GM21423 (cell line): ENCODE measurements around the gene SLC40A1.

Experiments used
- ATAC-seq: cut with Tn5 transposase; IDR thresholded peaks from one replicate; pipeline ENCODE4 v1.9.1; 2021; ENCODE audit warnings: mild to moderate bottlenecking, moderate library complexity; ENCODE audit not compliant: unreplicated experiment

SLC40A1 gene

GRCh38 chr2:189542145-189542882, 38.3 kb downstream of the SLC40A1 start:
- ATAC-seq, result no peak

- no peak for ATAC-seq
Observed at GRCh38 chr2:189541591-189541990, 39.0 kb downstream of the SLC40A1 start.

- ATAC-seq, result no peak
Observed at GRCh38 chr2:189540551-189540950, 40.0 kb downstream of the SLC40A1 start.

DNA sequence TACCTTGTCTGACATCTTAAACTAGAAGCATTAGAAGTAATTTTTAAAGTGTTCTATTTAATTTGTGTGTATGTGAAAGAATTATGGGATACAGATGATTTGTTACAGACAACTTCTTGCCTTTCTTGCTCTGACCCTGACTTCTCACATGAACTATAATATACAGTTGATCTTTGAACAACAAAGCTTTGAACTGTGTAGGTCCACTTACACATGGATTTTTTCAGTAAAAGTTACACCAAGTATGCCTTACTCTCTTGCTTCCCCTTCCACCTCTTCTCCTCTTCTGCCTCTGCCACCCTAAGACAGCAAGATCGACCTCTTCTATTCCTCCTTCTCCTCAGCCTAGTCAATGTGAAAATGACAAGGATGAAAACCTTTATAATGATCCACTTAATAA, 42.2 kb downstream of the SLC40A1 start:
- no peak for ATAC-seq

DNA sequence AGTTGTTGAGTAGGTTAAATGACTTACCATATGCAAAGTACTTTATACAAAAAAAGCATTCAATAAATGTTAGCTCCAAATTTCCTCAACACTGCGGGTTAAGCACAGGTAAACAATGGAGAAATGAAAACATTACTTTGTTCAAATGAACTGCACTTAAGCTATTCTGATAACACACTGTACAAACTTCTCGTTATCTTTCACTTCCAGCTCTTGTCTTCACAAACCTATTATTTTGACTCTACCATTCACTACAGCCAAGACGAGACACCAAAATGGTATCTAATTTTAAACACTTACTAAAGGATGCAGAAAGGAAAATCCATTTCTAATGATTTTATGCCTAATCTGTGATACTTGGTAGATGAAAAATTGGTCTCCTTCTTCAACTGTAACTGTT, 43.8 kb downstream of the SLC40A1 start:
- no peak for ATAC-seq

- ATAC-seq, result no peak
Observed at GRCh38 chr2:189534854-189535832, 45.4 kb downstream of the SLC40A1 start.

DNA sequence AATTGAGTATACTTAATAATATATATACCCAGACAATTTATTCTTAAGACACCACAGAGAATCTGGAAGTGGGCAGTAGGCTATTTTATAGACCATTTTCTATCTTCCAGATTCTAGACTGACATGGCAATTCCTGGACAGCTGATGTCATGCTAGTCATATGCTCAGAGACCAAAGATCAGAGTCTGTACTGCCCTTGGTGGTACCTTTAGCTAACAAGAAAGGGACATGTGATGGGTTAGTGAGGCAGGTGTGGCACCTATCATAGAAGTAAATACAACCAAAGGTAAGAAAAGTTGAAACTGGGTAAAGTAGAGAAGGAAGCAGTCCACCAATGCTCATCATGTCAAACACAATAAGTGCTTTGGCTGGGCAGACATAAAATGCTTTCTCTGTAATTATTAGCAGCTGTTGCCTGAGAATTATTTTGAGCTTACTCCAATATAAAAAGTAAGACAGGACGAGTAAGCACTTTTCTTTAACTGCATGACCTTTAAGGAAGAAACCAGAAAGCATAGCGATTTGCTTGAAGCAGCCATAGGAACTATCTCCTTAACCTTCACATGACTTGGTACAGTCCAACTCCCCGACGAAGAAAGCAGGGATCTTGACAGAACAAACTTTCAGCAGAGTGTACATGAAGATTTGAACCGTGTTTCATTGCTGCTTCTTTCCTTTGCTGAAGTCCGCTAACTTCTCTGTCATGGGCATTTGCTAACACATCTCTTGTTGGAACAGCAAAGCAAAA, 47.1 kb downstream of the SLC40A1 start:
- no peak for ATAC-seq

GRCh38 chr2:189530965-189531637, 49.5 kb downstream of the SLC40A1 start:
- no peak for ATAC-seq

DNA sequence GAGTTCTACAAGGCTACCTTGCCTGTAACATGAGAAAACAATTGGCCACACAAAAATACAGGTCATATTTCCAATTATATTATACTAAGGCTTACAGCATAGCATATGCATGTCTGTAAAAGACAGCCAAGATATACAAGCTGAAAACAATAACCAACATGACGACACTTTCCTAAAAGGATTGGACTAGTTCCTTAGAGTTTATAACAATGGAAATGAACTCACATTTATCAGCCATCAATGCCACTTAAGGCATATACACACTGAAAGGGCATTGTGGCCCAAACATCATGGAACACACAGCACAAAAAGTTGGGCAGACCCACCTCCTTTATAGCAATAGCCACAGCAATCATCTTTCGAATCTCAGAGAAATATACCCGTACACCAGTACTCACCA, 52.0 kb downstream of the SLC40A1 start:
- no peak for ATAC-seq

GRCh38 chr2:189527812-189528592, 52.6 kb downstream of the SLC40A1 start:
- ATAC-seq, result no peak

DNA sequence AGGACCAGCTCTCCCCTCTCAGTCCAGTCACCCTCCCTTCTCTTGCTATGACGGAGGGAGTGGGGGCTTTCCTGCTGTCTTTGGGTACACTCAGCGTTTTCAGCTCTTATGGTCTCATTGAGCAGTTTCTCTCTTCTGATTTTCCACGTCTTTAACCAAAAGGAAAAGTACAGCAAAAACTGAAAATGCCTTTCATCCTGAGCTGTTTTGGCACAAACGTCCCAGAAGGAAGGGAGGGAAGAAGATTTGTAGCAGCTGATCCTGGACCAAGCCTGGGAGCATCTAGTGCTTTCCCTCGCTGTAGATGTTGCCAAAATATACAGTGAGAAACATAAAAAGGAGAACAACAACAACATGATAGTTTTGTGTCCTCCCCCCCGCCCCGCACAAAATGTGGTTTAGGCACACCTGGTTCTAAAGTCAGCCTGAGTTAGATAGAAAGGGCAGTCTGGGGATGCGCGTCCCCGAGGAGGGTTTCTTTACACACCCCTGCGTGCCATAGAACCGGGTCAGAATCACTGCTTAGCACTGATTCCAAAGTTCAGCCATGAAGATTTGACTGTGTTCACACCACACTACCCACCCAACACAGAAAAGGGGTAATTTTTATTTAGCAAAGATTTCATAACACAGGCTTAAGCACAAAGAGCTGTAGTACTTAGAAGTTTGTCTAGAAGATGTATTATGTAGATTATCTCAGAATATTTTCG, 53.4 kb downstream of the SLC40A1 start:
- no peak for ATAC-seq

DNA sequence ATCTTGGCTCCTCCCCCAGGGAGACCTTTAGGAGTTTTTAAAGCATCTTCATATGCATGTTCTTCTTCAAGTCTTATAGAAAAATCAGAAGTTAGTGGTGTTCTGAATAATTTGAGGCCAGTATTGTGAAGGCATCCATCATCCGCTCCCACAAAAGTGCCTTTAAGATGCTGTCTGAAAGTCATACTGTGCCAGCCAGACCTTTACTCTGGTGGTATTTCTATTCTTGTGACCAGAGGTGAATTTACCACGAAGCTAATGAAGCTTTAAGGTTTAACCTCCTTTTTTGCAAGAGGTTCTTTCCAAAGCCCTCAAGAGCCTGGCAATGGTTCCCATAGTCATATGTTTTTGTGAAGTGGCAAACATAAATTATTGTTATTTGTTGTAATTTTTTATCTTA, 54.3 kb downstream of the SLC40A1 start:
- ATAC-seq, result no peak

- ATAC-seq, result no peak
Observed at GRCh38 chr2:189524746-189525145, 55.8 kb downstream of the SLC40A1 start.

DNA sequence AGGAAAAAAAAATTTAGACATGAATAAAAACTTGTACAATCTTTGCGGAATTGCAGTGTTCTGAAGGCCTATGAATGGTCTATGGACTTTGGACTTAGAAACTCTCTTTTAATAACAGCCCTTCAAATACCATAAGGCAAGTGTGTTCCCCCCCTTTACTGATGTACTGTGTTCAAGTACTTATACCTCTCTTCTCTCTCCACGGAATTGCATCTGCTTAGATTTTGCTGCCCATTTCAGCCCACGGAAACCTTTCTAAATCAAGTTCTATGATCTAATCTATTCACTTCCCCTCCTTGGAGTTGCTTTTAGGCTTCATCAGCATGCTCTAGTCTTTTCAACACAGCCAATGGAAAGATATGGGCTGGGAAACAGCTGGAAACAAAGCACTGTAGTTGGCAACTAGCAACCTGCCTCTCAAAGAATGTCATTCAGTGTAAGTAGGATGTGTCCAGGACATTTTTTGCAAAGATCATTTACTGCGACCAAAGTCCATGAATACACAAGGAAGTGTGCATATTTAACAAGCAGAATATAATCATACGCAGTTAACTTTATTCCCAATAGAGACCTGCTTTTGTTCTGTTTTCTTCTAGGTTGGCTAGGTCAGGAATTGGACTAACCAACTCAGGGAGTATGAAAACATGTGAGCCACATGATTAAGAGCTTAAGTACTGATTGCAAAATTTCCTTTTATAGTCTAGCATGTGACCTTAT, 58.0 kb downstream of the SLC40A1 start:
- ATAC-seq, result no peak

- ATAC-seq, result no peak
Observed at GRCh38 chr2:189521699-189522434, 58.7 kb downstream of the SLC40A1 start.

- no peak for ATAC-seq
Observed at GRCh38 chr2:189519631-189520387, 60.8 kb downstream of the SLC40A1 start.

- ATAC-seq, result no peak
Observed at GRCh38 chr2:189517847-189518535, 62.6 kb downstream of the SLC40A1 start.
